Vagina (tissue), 2 donors: Measurements from ENCODE around the gene TNIK. TPM values are rescaled to one million over a fixed set of nuclear protein-coding genes. Genes with fewer than 3 reads are reported as not detected.

Source experiments
- DNase-seq, 2 donors: peaks; one replicate each; pipeline ENCODE4 v3.0.0-alpha.2; 2017; ENCODE audit errors: extremely low spot score in 2 of 2
- H3K27ac ChIP-seq: fragments of 200-600 bp; sonication (generic); one replicate; pipeline ENCODE4 v1.5.1; 2019
- H3K27me3 ChIP-seq: fragments of 200-600 bp; sonication (generic); one replicate; pipeline ENCODE4 v1.5.1; 2019
- H3K36me3 ChIP-seq, 2 donors: fragments of 200-600 bp; sonication (generic); one replicate each; pipeline ENCODE4 v1.5.1; 2017 to 2019
- H3K4me1 ChIP-seq: fragments of 200-600 bp; sonication (generic); one replicate; pipeline ENCODE4 v1.5.1; 2019
- H3K4me3 ChIP-seq, 2 donors: fragments of 200-600 bp; sonication (generic); 1 replicate in 1 of 2; 2 replicates in 1 of 2; pipeline ENCODE4 v1.5.1; 2016 to 2019
- H3K9me3 ChIP-seq: fragments of 200-600 bp; sonication (generic); one replicate; pipeline ENCODE4 v1.5.1; 2019
- CTCF ChIP-seq, 3 experiments: fragments of 450-650 bp in 2 of 3; fragments of 200-600 bp in 1 of 3; sonication (generic) in 1 of 3; IDR thresholded peaks; one replicate each; pipeline ENCODE4 v1.5.1; 2017 to 2019; ENCODE audit warnings: antibody characterized with exemption in 3 of 3, mild to moderate bottlenecking in 2 of 3, moderate library complexity in 2 of 3
- POLR2A ChIP-seq, 2 donors: fragments of 450-650 bp; IDR thresholded peaks; one replicate each; pipeline ENCODE4 v1.6.1; 2017; ENCODE audit warnings: antibody characterized with exemption in 2 of 2, mild to moderate bottlenecking in 2 of 2, moderate library complexity in 2 of 2
- POLR2AphosphoS5 ChIP-seq, 2 donors: sonication (generic); formaldehyde crosslinking; IDR thresholded peaks; one replicate each; pipeline ENCODE4 v1.9.0; 2017; ENCODE audit warnings: antibody characterized with exemption in 2 of 2, mild to moderate bottlenecking in 2 of 2, low read depth in 1 of 2; ENCODE audit not compliant: insufficient read depth in 1 of 2
- intact Hi-C: fragments of 100-400 bp; cut with DNase I; formaldehyde crosslinking; loops from one replicate; pipeline ENCODE4 v1.15.1; 2023
- total RNA-seq: library from RNA; depleted of rRNA; stranded (reverse); fragments of >200 nt; gene quantifications from one replicate; pipeline ENCODE4 v1.2.3, GENCODE V29; 2016

The TNIK gene
- total RNA-seq, 1 donor from 2014 or later: 5.9 TPM

GRCh38 chr3:171470714-171471227 lies 10.6 kb upstream of the TNIK start:
- Histone ChIP-seq H3K27ac (no peak overlapping the region), H3K36me3 (no peaks in the 10 kb centered on the region), H3K27me3 (no peaks in the 10 kb centered on the region), H3K4me1 (no peaks in the 10 kb centered on the region), H3K4me3 (no peak overlapping the region), H3K9me3 (no peaks in the 10 kb centered on the region)
- intact Hi-C loops: no loop called here
- DNase-seq: no peak
- no peak for TF ChIP-seq POLR2AphosphoS5 (IDR thresholded peaks at IDR 0.05; ENCODE audit: insufficient read depth in 1 of 2, low read depth in 1 of 2)
- TF ChIP-seq CTCF (IDR thresholded peaks at IDR 0.05): no peak
- no peak for TF ChIP-seq POLR2A (IDR thresholded peaks at IDR 0.05)

GRCh38 chr3:171469376-171469775 lies 9.2 kb upstream of the TNIK start:
- H3K27me3 ChIP-seq: no peaks in the 10 kb centered on the region
- H3K4me1 ChIP-seq: no peaks in the 10 kb centered on the region
- intact Hi-C loops: no loop called here
- H3K36me3 ChIP-seq: no peaks in the 10 kb centered on the region
- no peak overlapping the region for H3K27ac ChIP-seq
- H3K9me3 ChIP-seq: no peaks in the 10 kb centered on the region
- no peak for DNase-seq
- TF ChIP-seq CTCF (IDR thresholded peaks at IDR 0.05) (no peak), POLR2A (IDR thresholded peaks at IDR 0.05) (no peak), POLR2AphosphoS5 (IDR thresholded peaks at IDR 0.05; ENCODE audit: insufficient read depth in 1 of 2, low read depth in 1 of 2) (no peak)
- no peak overlapping the region for H3K4me3 ChIP-seq

GRCh38 chr3:171468296-171468906 lies 8.2 kb upstream of the TNIK start:
- no peak for TF ChIP-seq POLR2AphosphoS5 (IDR thresholded peaks at IDR 0.05; ENCODE audit: insufficient read depth in 1 of 2, low read depth in 1 of 2)
- DNase-seq: no peak
- no peaks in the 10 kb centered on the region for H3K36me3 ChIP-seq
- H3K27me3 ChIP-seq: no peaks in the 10 kb centered on the region
- intact Hi-C loops: no loop called here
- H3K4me3 ChIP-seq: no peak overlapping the region
- no peaks in the 10 kb centered on the region for H3K4me1 ChIP-seq
- H3K9me3 ChIP-seq: no peaks in the 10 kb centered on the region
- no peak overlapping the region for H3K27ac ChIP-seq

- Histone ChIP-seq H3K36me3 (no peaks in the 10 kb centered on the region), H3K4me1 (peaks cover 10% of the 10 kb centered on the region), H3K27ac (no peak overlapping the region), H3K27me3 (no peaks in the 10 kb centered on the region), H3K4me3 (no peak overlapping the region), H3K9me3 (no peaks in the 10 kb centered on the region)
- DNase-seq: no peak
- TF ChIP-seq POLR2A (IDR thresholded peaks at IDR 0.05) (no peak), CTCF (IDR thresholded peaks at IDR 0.05) (no peak), POLR2AphosphoS5 (IDR thresholded peaks at IDR 0.05; ENCODE audit: insufficient read depth in 1 of 2, low read depth in 1 of 2) (no peak)
- intact Hi-C loops: no loop called here
These were observed 5.6 kb upstream of the TNIK start for GRCh38 chr3:171465763-171466162.

GRCh38 chr3:171464462-171464861 lies 4.3 kb upstream of the TNIK start:
- H3K27me3 ChIP-seq: no peaks in the 10 kb centered on the region
- no peak overlapping the region for H3K4me3 ChIP-seq
- intact Hi-C loops: no loop called here
- no peak for DNase-seq
- no peak overlapping the region for H3K27ac ChIP-seq
- no peaks in the 10 kb centered on the region for H3K36me3 ChIP-seq
- no peak for TF ChIP-seq POLR2A (IDR thresholded peaks at IDR 0.05)
- no peak for TF ChIP-seq CTCF (IDR thresholded peaks at IDR 0.05)
- no peak for TF ChIP-seq POLR2AphosphoS5 (IDR thresholded peaks at IDR 0.05; ENCODE audit: insufficient read depth in 1 of 2, low read depth in 1 of 2)
- H3K9me3 ChIP-seq: no peaks in the 10 kb centered on the region
- H3K4me1 ChIP-seq: peaks cover 14% of the 10 kb centered on the region
